ENCODE results near the gene TNIP3.

TNIP3 gene

DNA sequence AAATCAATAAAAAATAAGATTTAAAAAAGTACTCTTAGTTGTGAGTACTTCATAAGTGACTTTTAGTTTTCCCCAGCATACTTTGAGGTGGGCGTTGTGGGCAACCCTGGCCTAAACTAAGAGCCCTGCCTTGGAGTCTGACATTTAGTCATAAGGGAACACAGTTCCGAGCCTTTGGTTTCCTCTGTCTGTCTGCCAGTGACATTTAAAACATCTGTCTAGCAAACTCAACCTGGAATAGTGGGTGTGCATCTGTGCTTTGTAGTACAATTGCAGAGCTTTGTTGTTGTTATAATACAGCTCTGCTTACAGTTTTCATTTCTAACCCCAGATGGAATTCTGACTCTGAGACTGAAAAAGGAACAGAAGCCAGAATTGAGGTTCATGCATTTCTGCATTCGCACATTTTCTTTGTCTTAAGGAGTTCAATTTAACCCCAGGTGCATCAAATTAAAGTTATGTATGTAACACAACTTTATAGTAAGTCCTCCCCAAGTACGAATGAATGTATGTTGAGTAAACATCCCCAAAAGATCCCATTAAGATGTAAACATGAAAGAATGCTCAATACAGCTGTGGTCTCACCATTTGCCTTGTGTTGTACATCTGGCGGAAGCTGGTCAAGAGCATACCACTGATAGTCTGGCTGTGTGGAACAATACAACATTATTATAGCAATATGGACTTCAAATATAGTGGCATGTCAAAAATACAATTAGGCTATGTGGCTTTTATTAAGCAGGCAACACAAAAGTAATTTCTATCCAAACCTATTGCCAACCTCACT, 25.9 kb downstream of the TNIP3 start:
- DNase-seq (ENCODE audit: low read depth in 2 of 2) = peak; percentile 17 to 34

GRCh38 chr4:121130326-121130660, 33.8 kb downstream of the TNIP3 start:
- no peak for DNase-seq (ENCODE audit: low read depth in 2 of 2)

GRCh38 chr4:121129606-121130325, 34.4 kb downstream of the TNIP3 start:
- no peak for DNase-seq (ENCODE audit: low read depth in 2 of 2)

DNA sequence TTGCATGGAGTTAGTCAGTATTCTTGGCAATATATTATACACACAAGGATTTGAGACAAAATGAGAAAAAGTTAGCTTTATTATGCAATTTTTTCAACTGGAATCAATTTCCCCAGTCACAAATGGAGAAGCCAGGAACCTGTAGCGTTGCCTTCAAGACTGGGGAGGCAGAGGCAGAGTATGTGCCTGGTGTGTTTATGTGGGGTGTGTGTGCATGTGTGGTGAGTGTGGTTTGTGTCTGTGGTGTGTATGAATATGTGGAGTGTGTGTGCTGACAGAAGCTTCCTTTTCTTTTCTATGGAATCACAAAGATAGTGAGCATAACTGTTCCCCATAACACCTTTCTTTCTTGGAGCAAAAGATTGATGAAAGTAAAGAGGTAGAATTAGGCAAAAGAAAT, 37.0 kb downstream of the TNIP3 start:
- DNase-seq (ENCODE audit: low read depth in 2 of 2) = no peak

DNA sequence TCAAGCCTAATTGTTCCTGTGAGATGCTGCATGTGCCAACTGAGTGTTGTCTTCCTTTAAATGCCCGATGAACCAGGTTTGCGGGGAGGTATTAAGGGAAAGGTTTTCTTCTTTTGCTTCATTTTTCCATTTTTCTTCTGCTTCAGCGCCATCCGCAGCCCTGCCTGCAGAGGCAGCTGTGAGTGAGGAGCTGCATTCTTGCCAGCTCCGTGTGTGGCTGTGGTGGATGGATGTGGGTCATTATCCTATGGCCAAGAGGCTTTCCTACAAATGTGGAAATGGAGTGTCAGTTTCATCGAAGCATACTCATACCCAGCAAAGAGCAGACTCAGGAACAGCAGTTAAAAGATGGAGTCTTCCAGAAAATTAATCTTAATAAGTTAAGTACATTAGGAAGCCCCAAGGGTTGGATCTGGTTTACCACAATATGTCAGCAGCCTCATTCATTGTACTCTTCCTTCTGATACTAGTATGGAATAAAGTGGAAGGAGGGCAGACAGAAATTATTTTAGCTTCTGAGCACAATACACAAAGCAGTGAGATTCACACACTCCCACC, 37.6 kb downstream of the TNIP3 start:
- DNase-seq (ENCODE audit: low read depth in 2 of 2) = no peak

- DNase-seq (ENCODE audit: low read depth in 2 of 2) = no peak
Measured at GRCh38 chr4:121125498-121125885, 38.6 kb downstream of the TNIP3 start.

DNA sequence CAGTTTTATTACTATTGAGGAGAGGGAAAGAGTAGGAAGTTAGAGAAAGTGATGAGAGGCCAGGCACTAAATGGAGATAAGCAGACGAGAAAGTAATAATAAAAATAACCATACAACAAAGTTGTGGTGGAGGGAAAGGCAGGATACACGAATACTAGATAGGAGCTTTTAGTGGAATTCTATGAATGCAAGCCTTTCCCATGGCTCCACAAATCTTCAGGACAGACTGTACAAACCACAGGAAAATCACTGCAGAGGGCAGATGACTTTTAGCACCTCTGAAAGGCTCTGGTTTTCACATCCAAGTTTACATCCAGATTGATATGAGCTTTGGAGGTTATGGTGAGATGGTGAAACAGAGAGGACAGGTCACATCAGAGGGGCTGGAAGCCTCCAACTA, 41.5 kb downstream of the TNIP3 start:
- no peak for DNase-seq (ENCODE audit: low read depth in 2 of 2)

DNA sequence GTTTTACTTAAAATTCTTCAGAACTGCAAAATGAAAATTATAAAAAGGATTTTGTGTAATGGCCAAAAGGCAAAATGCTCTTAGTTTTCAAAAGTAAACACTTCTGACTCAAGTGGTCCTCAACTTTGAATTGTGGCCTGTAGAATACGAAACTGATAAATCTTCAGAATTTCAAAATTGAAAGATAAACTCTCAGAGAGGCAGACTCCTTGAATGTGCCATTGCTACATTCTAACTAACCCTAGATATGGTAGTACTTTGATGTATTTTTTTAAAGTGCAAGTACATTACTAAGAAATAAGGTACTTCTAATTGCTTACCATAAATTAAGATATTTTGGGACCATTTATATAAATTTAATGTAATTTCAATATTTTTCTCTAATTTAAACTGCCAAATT, 44.4 kb downstream of the TNIP3 start:
- no peak for DNase-seq (ENCODE audit: low read depth in 2 of 2)

DNA sequence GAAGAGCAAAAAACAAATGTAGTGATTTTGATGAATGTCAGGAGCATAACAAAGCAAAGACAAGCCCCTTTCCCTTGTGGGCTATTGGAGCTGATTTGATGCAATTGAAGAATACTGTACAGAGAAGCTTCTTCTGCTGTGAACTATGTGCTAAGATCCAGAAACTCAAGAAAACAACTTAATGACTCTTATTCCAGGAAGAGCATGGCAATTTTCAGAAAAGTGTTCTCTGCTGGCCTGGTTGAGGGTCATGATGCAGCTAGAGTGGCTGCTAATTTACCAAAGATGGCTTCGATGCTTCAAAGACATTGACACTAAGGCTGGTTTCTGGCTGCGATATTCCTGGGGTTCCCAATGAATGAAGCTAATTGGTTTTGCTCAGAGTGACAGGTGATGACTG, 45.8 kb downstream of the TNIP3 start:
- no peak for DNase-seq (ENCODE audit: low read depth in 2 of 2)

GRCh38 chr4:121114756-121115155, 49.4 kb downstream of the TNIP3 start:
- no peak for DNase-seq (ENCODE audit: low read depth in 2 of 2)

DNA sequence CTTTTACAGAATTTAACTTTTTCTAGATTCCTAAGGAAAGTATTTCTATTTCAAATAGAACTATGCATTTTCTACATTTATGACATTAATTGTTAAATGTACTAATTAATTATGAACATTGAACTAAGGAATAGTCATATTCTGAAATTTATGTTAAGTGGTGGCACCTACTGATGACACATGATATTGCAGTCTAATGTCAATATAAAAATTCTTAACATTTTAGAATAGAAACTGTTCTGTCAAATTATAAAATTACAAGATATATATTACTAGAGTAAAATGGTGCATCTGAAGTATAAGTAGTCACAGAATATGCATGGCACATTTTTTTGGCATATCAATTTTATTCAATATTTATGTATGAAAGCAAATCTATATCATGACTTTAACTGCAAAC, 51.6 kb downstream of the TNIP3 start:
- DNase-seq (ENCODE audit: low read depth in 2 of 2) = no peak

GRCh38 chr4:121108557-121108956, 55.6 kb downstream of the TNIP3 start:
- DNase-seq (ENCODE audit: low read depth in 2 of 2) = no peak

- DNase-seq (ENCODE audit: low read depth in 2 of 2) = no peak
Measured at GRCh38 chr4:121107507-121107906, 56.6 kb downstream of the TNIP3 start.

- DNase-seq (ENCODE audit: low read depth in 2 of 2) = no peak
Measured at GRCh38 chr4:121100093-121100775, 63.9 kb downstream of the TNIP3 start.

DNA sequence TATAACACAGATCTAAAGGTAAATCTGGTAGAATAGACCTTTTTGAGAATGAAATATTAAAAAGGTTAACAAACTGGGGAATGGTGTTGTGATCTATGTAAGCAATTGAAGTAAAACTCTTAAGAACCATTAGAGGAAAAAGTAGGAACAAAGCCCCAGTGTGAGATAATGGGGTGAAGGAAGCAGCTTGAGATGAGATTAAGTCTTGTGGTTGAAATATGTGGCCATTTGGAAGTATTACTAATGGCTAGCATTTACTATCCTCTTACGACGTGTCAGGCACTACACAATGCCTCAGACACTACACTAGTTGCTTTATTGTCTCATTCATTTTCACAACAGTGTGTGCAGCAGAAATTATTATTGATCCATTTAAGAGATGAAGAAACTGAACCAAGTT, 65.9 kb downstream of the TNIP3 start:
- DNase-seq (ENCODE audit: low read depth in 2 of 2) = no peak

- DNase-seq (ENCODE audit: low read depth in 2 of 2) = no peak
Measured at GRCh38 chr4:121096629-121097028, 67.5 kb downstream of the TNIP3 start.

GRCh38 chr4:121096191-121096590, 67.9 kb downstream of the TNIP3 start:
- DNase-seq (ENCODE audit: low read depth in 2 of 2) = no peak

- DNase-seq (ENCODE audit: low read depth in 2 of 2) = no peak
Measured at GRCh38 chr4:121094297-121094966, 69.7 kb downstream of the TNIP3 start.

DNA sequence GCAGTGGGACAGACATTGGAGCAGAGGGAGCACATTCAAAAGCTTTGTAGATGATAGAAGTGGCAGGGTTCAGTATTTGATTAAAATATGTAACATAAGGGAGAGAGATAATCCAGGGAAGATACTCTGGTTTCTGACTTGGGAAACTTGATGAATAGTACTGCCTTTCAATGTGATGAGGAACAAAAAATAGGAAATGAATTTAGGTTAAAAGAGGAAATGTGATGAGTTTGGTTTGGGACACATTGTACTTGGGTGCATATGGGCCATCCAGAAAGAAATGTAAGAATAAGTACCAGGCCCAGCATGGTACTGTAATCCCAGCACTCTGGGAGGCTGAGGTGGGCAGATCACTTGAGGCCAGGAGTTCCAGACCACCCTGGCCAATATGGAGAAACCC, 70.9 kb downstream of the TNIP3 start:
- no peak for DNase-seq (ENCODE audit: low read depth in 2 of 2)

DNA sequence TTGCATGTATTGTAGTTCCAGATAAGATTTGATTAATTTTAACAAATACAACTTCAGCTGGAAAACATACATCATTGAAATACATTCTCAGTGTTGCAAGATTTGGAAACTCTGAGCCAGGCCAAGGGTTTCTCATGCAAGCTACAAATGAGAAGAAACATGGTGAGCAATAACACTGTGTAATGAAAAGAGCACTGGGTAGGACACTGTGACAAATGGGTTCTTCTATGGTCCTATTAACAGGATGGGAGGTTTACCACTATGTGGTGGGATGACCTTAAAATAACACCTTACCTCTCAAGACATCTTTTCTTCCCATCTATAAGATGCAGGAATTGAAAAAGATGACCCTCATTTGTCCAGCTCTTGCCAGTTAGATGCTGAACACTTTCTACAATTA, 72.2 kb downstream of the TNIP3 start:
- no peak for DNase-seq (ENCODE audit: low read depth in 2 of 2)

DNA sequence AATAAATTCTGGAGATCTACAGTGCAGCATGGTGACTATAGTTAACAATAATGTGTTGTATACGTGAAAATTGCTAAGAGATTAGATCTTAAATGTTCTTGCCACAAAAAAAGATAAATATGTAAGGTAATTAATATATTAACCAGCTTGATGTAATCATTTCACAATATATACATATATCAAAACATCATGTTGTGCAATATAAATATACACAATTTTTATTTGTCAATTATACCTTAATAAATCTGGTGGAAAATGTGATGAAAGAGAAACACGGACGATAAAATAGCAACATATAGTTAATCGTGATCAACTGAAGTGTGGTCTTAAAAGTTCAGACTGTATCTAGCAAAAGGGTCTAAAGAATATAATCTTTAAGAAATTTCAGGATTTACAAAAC, 75.3 kb downstream of the TNIP3 start:
- no peak for DNase-seq (ENCODE audit: low read depth in 2 of 2)
